ENCODE measurements around the gene FGD2.
A peak's percentile ranks its signal among the peaks of the same experiment; 100 is the strongest.
"Not testable (repeated sequence)": the region's sequence is repeated elsewhere in the genome, so short reads cannot be mapped to it uniquely, and the experiment has no call there.

Gene FGD2

GRCh38 chr6:36971921-36972673, 33.4 kb upstream of the FGD2 start:
- no peak for DNase-seq

GRCh38 chr6:36973190-36973589, 32.3 kb upstream of the FGD2 start:
- DNase-seq = no peak

GRCh38 chr6:36973647-36974046, 31.8 kb upstream of the FGD2 start:
- no peak for DNase-seq

- DNase-seq = no peak
Observed at GRCh38 chr6:36975231-36976006, 30.0 kb upstream of the FGD2 start.

GRCh38 chr6:36976007-36976264, 29.5 kb upstream of the FGD2 start:
- DNase-seq = no peak

GRCh38 chr6:36976509-36976908, 28.9 kb upstream of the FGD2 start:
- DNase-seq = no peak

- DNase-seq = no peak
Observed at GRCh38 chr6:36976931-36977330, 28.5 kb upstream of the FGD2 start.

- no peak for DNase-seq
Observed at GRCh38 chr6:36977470-36977941, 27.9 kb upstream of the FGD2 start.

GRCh38 chr6:36978421-36979346, 26.8 kb upstream of the FGD2 start:
- no peak for DNase-seq

GRCh38 chr6:36979347-36979742, 26.1 kb upstream of the FGD2 start:
- no peak for DNase-seq

GRCh38 chr6:36980129-36980528, 25.3 kb upstream of the FGD2 start:
- no peak for DNase-seq

GRCh38 chr6:36980876-36981619, 24.4 kb upstream of the FGD2 start:
- DNase-seq = no peak

GRCh38 chr6:36983538-36983937, 21.9 kb upstream of the FGD2 start:
- DNase-seq = no peak

- DNase-seq = no peak
Observed at GRCh38 chr6:36984581-36985416, 20.7 kb upstream of the FGD2 start.

- no peak for DNase-seq
Observed at GRCh38 chr6:36985417-36985807, 20.0 kb upstream of the FGD2 start.

- peak; percentile 84 for DNase-seq
Observed at GRCh38 chr6:36985808-36986703, 19.4 kb upstream of the FGD2 start, which contains the start of gene MTCH1. TSS of gene MTCH1 (minus strand) at chr6:36986196. CDS start at chr6:36986173, 23 bp downstream.

- DNase-seq = no peak
Observed at GRCh38 chr6:36986704-36987047, 18.8 kb upstream of the FGD2 start.

- DNase-seq = no peak
Observed at GRCh38 chr6:36989264-36989663, 16.2 kb upstream of the FGD2 start.

GRCh38 chr6:36990401-36990800, 15.1 kb upstream of the FGD2 start:
- not testable (repeated sequence) for DNase-seq
